Anterior cingulate cortex (tissue), 58 donors: ENCODE results near the gene BBS9.

Experiments used
- DNase-seq, 58 donors: peaks; one replicate each; lab custom pipeline; 2025; lab: John Stamatoyannopoulos, UW

Gene BBS9

GRCh38 chr7:33531888-33532287 lies 402.5 kb downstream of the BBS9 start:
- DNase-seq = no peak

- no peak for DNase-seq
Observed at GRCh38 chr7:33534833-33535232, 405.5 kb downstream of the BBS9 start.

GRCh38 chr7:33535989-33536388 lies 406.6 kb downstream of the BBS9 start:
- DNase-seq = no peak

GRCh38 chr7:33536398-33537103 lies 407.2 kb downstream of the BBS9 start:
- no peak for DNase-seq

DNA sequence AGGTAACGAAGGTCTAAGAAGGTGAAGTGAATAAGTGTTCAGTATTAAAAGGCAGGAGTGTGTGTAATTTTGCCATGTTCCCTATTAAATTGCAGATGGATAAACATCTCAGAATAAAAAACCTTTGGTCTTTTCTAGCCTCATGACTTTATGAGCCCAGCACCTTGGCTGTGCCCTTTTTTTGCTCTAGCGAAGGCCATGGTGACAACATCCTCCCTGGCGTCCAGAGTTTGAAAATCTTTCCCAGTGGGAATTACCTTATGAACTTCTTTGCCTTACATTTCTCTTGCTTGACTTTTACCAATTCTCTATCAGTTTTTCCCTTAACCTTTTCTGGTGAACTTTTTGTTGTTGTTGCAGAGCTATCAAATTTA lies 407.7 kb downstream of the BBS9 start:
- DNase-seq = no peak

DNA sequence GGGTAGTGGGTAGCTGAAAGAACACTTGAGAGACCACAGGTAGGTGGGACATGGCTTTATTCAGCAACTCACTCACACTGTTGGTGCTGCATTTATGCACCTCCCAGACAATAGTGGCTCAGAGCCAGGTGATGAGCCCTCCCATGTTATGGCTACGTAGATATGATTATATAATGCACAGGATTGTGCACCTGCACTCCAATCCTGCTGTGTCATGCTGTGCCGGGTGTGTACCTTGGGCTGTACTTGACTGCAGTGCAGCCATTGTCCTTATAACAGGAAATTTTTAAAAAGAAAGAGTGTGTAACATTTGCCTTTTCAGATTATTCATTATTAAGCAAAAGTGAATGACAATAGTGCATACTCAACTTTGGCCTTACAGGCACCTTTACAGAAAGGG lies 409.8 kb downstream of the BBS9 start:
- no peak for DNase-seq

GRCh38 chr7:33539659-33540400 lies 410.5 kb downstream of the BBS9 start:
- DNase-seq = no peak

DNA sequence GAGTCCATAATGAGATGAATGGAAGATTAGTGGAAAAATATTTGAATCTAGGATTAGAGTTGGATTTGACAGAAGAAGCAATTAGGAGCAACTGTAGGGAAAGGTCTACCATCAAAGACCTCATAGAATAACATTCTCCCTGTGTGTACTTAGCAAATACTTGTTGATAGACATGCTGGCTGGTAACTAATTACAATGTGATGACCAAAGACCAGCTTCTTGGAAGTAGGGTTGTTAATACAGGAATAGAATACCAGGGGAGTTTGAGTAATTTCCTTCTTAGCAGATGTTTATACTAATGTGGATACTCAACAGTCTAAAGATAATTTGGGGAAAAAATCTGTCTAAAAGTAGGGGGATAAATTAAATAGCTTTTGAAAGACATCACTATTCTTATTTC lies 418.5 kb downstream of the BBS9 start:
- no peak for DNase-seq

GRCh38 chr7:33550363-33550762 lies 421.0 kb downstream of the BBS9 start:
- no peak for DNase-seq

GRCh38 chr7:33550979-33551378 lies 421.6 kb downstream of the BBS9 start:
- DNase-seq = no peak

- DNase-seq = no peak
Observed at GRCh38 chr7:33554046-33554445, 424.7 kb downstream of the BBS9 start.

DNA sequence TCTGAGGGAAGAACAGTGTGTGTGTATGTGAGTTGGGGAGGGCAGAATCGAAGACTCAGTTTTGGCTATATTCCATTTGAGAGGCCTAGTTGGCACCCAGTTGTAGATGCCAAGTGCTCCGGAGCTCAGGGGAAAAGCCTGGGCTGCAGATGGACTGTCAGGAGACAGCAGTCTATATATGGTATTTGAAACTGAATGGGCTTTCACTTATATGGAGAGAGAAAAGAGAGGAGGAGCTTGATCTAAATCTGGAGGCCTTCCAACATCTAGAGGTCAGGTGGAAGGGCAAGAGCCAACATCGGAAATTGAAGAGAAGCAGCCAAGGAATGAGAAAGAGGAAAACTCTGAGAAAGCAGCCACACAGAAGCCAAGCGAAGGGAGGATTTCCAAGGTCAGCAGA lies 425.2 kb downstream of the BBS9 start:
- DNase-seq = no peak

DNA sequence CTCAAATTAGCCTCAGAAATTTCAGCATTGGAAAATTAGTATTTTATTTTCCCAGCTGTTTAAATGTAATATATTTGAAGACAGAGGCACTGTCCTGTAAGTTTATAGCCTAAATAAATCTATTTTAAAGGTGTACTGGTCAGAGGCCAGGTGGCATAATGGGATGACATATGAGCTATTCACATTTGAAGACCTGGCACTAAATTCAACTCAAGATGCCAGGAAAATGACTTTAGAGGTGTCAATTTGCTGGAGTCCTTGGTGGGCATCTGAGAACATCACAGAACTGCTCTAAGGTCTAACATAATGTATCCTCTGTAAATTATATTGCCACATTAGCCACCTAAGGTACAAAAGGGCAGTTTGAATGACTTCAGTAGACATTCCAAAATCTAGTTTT lies 427.1 kb downstream of the BBS9 start:
- no peak for DNase-seq

- DNase-seq = no peak
Observed at GRCh38 chr7:33558549-33559323, 429.4 kb downstream of the BBS9 start.

DNA sequence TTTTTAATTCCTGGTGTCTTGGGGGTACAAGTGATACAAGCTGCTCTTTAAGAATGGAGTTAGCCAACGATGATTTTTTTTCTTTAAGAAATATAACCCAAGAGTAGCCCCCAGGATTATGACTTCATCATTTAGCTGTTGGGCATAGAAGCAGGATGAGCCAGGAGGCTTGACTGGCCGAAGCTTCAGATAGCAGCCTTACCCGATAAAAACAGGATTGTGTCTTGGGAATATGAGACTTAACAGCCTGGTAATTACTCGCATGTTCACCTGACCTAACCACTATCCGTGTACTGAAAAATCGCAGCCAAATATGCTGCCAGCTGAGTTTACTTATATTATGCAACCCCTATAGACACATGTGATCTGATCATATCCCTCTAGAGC lies 430.0 kb downstream of the BBS9 start:
- DNase-seq = no peak

GRCh38 chr7:33562996-33563395 lies 433.6 kb downstream of the BBS9 start:
- DNase-seq = no peak

DNA sequence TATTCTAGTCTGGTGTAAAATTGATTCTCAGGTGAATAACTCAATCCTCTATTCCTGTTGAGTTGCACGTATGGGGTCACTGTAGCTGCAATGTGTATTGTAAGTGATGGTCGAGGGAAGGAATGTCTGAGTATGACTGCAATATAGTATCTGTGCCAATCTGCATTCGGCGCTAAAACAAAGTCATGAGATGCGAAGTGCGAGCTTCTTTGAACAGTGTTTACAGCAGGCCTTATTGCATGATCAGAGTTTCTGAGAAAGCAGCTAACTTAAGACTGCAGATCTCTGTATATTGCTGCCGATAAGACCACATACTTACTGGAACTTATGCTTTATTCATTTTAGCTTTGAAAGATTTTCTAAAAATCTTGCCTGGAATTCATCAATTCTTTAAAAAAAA lies 434.3 kb downstream of the BBS9 start:
- DNase-seq = no peak

GRCh38 chr7:33578166-33578565 lies 448.8 kb downstream of the BBS9 start:
- no peak for DNase-seq

DNA sequence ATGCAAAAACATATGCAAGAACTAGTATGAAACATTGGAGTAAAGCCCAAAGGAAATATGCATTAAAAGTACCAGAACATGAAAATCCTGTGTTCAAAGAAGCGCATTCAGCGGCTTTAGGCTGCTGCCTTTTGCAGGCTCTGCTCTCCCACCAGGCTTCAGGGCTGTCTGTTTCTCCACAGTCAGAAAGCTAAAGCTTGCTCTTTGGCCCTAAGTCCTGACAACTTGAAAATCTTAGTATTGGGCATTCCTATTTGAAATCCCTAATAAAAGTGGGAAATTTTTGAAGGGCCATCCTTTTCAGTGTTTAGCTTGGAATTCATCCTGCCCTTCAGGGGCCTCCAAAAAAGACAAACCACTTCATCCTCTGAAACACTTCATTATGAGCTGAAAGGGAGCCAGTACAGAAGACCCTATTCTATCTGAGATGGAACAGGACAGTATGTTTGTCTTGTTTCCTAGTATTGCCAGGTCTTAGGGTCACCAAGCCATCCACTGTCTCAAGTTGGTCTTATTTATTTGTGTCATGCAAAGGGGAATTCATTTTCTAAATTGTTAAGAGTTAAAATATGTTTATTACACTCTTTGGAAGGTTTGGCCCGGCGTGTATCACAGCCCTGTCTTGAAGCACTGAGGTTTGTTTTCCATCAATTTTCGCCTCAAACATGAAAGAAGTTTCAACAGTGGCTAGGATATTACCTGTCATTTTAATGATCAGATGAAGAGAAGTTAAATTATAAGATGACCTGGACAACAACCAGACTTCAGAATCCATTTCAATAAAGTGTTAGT lies 449.7 kb downstream of the BBS9 start:
- no peak for DNase-seq

- no peak for DNase-seq
Observed at GRCh38 chr7:33579673-33579960, 450.3 kb downstream of the BBS9 start.

GRCh38 chr7:33581236-33581635 lies 451.9 kb downstream of the BBS9 start:
- no peak for DNase-seq
